ENCODE measurements around the gene RAB6D.
A peak's percentile ranks its signal among the peaks of the same experiment; 100 is the strongest.
"Not testable (repeated sequence)": the region's sequence is repeated elsewhere in the genome, so short reads cannot be mapped to it uniquely, and the experiment has no call there.

The RAB6D gene

GRCh38 chr2:131363703-131364186 lies at the start of gene RAB6D:
Gene RAB6D, minus strand, starts transcription at chr2:131364168. Its CDS starts 448 bp downstream, at chr2:131363720.
- not testable (repeated sequence) for H3K9me2 ChIP-seq (ENCODE audit: low read depth, low read length); H3K4me3 ChIP-seq (ENCODE audit: low read depth, low read length, poor library complexity, severe bottlenecking); H3K79me2 ChIP-seq (ENCODE audit: insufficient read depth, low read length)

GRCh38 chr2:131413148-131413747 lies 49.3 kb upstream of the RAB6D start:
- Histone ChIP-seq H3K36me3 (ENCODE audit: insufficient read depth, low read length) (no peaks in the 10 kb centered on the region), H3F3A (ENCODE audit: insufficient read depth, low read length) (no peaks in the 10 kb centered on the region), H3K79me2 (ENCODE audit: insufficient read depth, low read length) (no peaks in the 10 kb centered on the region), H3K4me3 (ENCODE audit: low read depth, low read length, poor library complexity, severe bottlenecking) (no peak overlapping the region), H3K9me3 (ENCODE audit: low read length) (no peaks in the 10 kb centered on the region), H3K4me2 (ENCODE audit: low read length) (no peak overlapping the region), H3K4me1 (ENCODE audit: insufficient read depth, low read length, severe bottlenecking) (no peaks in the 10 kb centered on the region), H3K27me3 (ENCODE audit: insufficient read depth, low read length) (no peaks in the 10 kb centered on the region), H3K9ac (ENCODE audit: low read length) (no peak overlapping the region), H2AFZ (ENCODE audit: low read length) (no peak overlapping the region), H3K9me2 (ENCODE audit: low read depth, low read length) (no peaks in the 10 kb centered on the region), H4K20me1 (ENCODE audit: insufficient read depth, low read length) (no peaks in the 10 kb centered on the region), H3K27ac (ENCODE audit: low read depth, low read length, poor library complexity, severe bottlenecking) (no peak overlapping the region)
- TF ChIP-seq, protein P1, sequence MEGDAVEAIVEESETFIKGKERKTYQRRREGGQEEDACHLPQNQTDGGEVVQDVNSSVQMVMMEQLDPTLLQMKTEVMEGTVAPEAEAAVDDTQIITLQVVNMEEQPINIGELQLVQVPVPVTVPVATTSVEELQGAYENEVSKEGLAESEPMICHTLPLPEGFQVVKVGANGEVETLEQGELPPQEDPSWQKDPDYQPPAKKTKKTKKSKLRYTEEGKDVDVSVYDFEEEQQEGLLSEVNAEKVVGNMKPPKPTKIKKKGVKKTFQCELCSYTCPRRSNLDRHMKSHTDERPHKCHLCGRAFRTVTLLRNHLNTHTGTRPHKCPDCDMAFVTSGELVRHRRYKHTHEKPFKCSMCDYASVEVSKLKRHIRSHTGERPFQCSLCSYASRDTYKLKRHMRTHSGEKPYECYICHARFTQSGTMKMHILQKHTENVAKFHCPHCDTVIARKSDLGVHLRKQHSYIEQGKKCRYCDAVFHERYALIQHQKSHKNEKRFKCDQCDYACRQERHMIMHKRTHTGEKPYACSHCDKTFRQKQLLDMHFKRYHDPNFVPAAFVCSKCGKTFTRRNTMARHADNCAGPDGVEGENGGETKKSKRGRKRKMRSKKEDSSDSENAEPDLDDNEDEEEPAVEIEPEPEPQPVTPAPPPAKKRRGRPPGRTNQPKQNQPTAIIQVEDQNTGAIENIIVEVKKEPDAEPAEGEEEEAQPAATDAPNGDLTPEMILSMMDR (IDR thresholded peaks at IDR 0.05; ENCODE audit: low read length) = peak; percentile 83
- no peak for TF ChIP-seq EZH2 (IDR thresholded peaks at IDR 0.05; ENCODE audit: borderline replicate concordance, low read length)

More at GRCh38 chr2:131363703-131364186, at the start of gene RAB6D:
- not testable (repeated sequence) for H3K27ac ChIP-seq (ENCODE audit: low read depth, low read length, poor library complexity, severe bottlenecking); H3F3A ChIP-seq (ENCODE audit: insufficient read depth, low read length); H4K20me1 ChIP-seq (ENCODE audit: insufficient read depth, low read length); H2AFZ ChIP-seq (ENCODE audit: low read length); H3K4me1 ChIP-seq (ENCODE audit: insufficient read depth, low read length, severe bottlenecking); H3K9ac ChIP-seq (ENCODE audit: low read length); H3K27me3 ChIP-seq (ENCODE audit: insufficient read depth, low read length); H3K9me3 ChIP-seq (ENCODE audit: low read length); H3K36me3 ChIP-seq (ENCODE audit: insufficient read depth, low read length); H3K4me2 ChIP-seq (ENCODE audit: low read length)

GRCh38 chr2:131410173-131410572 lies 46.2 kb upstream of the RAB6D start:
- no peak overlapping the region for H3K27ac ChIP-seq (ENCODE audit: low read depth, low read length, poor library complexity, severe bottlenecking)
- no peaks in the 10 kb centered on the region for H3K36me3 ChIP-seq (ENCODE audit: insufficient read depth, low read length)
- no peaks in the 10 kb centered on the region for H3F3A ChIP-seq (ENCODE audit: insufficient read depth, low read length)
- H2AFZ ChIP-seq (ENCODE audit: low read length) = no peak overlapping the region
- no peaks in the 10 kb centered on the region for H4K20me1 ChIP-seq (ENCODE audit: insufficient read depth, low read length)
- H3K79me2 ChIP-seq (ENCODE audit: insufficient read depth, low read length) = no peaks in the 10 kb centered on the region
- TF ChIP-seq, protein P1 (IDR thresholded peaks at IDR 0.05; ENCODE audit: low read length) = no peak
- no peak for TF ChIP-seq EZH2 (IDR thresholded peaks at IDR 0.05; ENCODE audit: borderline replicate concordance, low read length)
- H3K4me3 ChIP-seq (ENCODE audit: low read depth, low read length, poor library complexity, severe bottlenecking) = no peak overlapping the region
- H3K9me3 ChIP-seq (ENCODE audit: low read length) = no peaks in the 10 kb centered on the region
- no peak overlapping the region for H3K4me2 ChIP-seq (ENCODE audit: low read length)
- no peaks in the 10 kb centered on the region for H3K9me2 ChIP-seq (ENCODE audit: low read depth, low read length)
- no peaks in the 10 kb centered on the region for H3K27me3 ChIP-seq (ENCODE audit: insufficient read depth, low read length)
- H3K4me1 ChIP-seq (ENCODE audit: insufficient read depth, low read length, severe bottlenecking) = no peaks in the 10 kb centered on the region
- no peak overlapping the region for H3K9ac ChIP-seq (ENCODE audit: low read length)

DNA sequence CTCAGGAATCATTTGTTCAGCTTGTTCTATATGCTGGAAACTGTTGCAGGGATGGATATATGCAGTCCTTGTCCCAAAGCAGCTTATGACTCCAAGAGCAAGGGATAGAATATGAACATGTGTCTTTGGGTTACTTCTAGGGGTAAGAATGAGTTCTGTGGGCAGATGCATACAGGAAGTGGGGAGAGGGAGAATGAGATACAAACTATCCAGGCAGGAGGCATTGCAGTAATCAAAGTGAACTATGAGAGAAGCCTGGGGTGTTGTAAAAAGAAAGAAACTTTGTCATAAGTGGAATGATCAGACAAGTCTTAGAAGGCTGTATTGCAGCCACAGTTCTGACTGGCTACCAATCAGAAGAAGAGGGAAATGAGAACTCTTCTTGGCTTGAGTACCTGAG lies 44.8 kb upstream of the RAB6D start:
- Histone ChIP-seq H3K9me3 (ENCODE audit: low read length) (no peaks in the 10 kb centered on the region), H3K36me3 (ENCODE audit: insufficient read depth, low read length) (no peaks in the 10 kb centered on the region), H4K20me1 (ENCODE audit: insufficient read depth, low read length) (no peaks in the 10 kb centered on the region), H3K4me2 (ENCODE audit: low read length) (no peak overlapping the region), H3K79me2 (ENCODE audit: insufficient read depth, low read length) (no peaks in the 10 kb centered on the region), H3K4me3 (ENCODE audit: low read depth, low read length, poor library complexity, severe bottlenecking) (no peak overlapping the region), H3K27ac (ENCODE audit: low read depth, low read length, poor library complexity, severe bottlenecking) (no peak overlapping the region), H3K27me3 (ENCODE audit: insufficient read depth, low read length) (no peaks in the 10 kb centered on the region), H3K9me2 (ENCODE audit: low read depth, low read length) (no peaks in the 10 kb centered on the region), H3K4me1 (ENCODE audit: insufficient read depth, low read length, severe bottlenecking) (no peaks in the 10 kb centered on the region), H3K9ac (ENCODE audit: low read length) (no peak overlapping the region), H3F3A (ENCODE audit: insufficient read depth, low read length) (no peaks in the 10 kb centered on the region), H2AFZ (ENCODE audit: low read length) (no peak overlapping the region)
- TF ChIP-seq, protein P1 (IDR thresholded peaks at IDR 0.05; ENCODE audit: low read length) = no peak
- no peak for TF ChIP-seq EZH2 (IDR thresholded peaks at IDR 0.05; ENCODE audit: borderline replicate concordance, low read length)

Data from OCI-LY1 (cell line).